Omental fat pad (tissue), 4 donors: ENCODE measurements around the gene B4GALNT2. TPM values are rescaled to one million over a fixed set of nuclear protein-coding genes. Genes with fewer than 3 reads are reported as not detected.
A peak's percentile ranks its signal among the peaks of the same experiment; 100 is the strongest.

Experiments used
- ATAC-seq: fragments of 150-250 bp; one replicate; pipeline ENCODE4 v1.9.1; 2016; ENCODE audit warnings: mild to moderate bottlenecking, moderate library complexity; ENCODE audit not compliant: low FRiP score
- DNase-seq: peaks from one replicate; pipeline ENCODE4 v3.0.0-alpha.2; 2019; ENCODE audit warnings: low spot score
- CTCF ChIP-seq, 3 donors: fragments of 450-650 bp; IDR thresholded peaks; one replicate each; pipeline ENCODE4 v1.5.1; 2016 to 2017; ENCODE audit warnings: antibody characterized with exemption in 3 of 3, mild to moderate bottlenecking in 3 of 3, moderate library complexity in 2 of 3
- total RNA-seq, 4 donors: library from RNA; depleted of rRNA; stranded (reverse); fragments of >200 nt; gene quantifications; one replicate each; pipeline ENCODE4 v1.1.0, GENCODE V29; 2016

B4GALNT2 gene
- total RNA-seq, 4 donors from 2014 or later, result not detected

- ATAC-seq (no peak), DNase-seq (no peak)
- TF ChIP-seq CTCF (IDR thresholded peaks at IDR 0.05), result no peak
These were observed 68.0 kb downstream of the B4GALNT2 start for GRCh38 chr17:49200423-49201083.

- no peak for TF ChIP-seq CTCF (IDR thresholded peaks at IDR 0.05)
- DNase-seq (no peak), ATAC-seq (no peak)
These were observed 68.9 kb downstream of the B4GALNT2 start for GRCh38 chr17:49201481-49201927.

GRCh38 chr17:49203796-49204195 is 71.2 kb downstream of the B4GALNT2 start:
- no peak for ATAC-seq
- DNase-seq, result no peak
- no peak for TF ChIP-seq CTCF (IDR thresholded peaks at IDR 0.05)

GRCh38 chr17:49204516-49204915 is 71.9 kb downstream of the B4GALNT2 start:
- DNase-seq (no peak), ATAC-seq (no peak)
- TF ChIP-seq CTCF (IDR thresholded peaks at IDR 0.05), result no peak

- ATAC-seq, result no peak
- TF ChIP-seq CTCF (IDR thresholded peaks at IDR 0.05), result no peak
- no peak for DNase-seq
These were observed 76.5 kb downstream of the B4GALNT2 start for GRCh38 chr17:49209061-49209571.

- TF ChIP-seq CTCF (IDR thresholded peaks at IDR 0.05), result no peak
- DNase-seq (no peak), ATAC-seq (peak; percentile 49)
These were observed 77.8 kb downstream of the B4GALNT2 start, which contains the start of the genes ABI3 and GNGT2 for GRCh38 chr17:49210158-49211029. Gene ABI3 (plus strand): TSS chr17:49210707. CDS start chr17:49210725, 18 bp downstream. Gene GNGT2 (minus strand): TSS chr17:49210574. CDS start chr17:49207422, 3,152 bp downstream.
